Fibroblast of lung (primary cell): ENCODE data around the gene CPM. TPM values are rescaled to one million over a fixed set of nuclear protein-coding genes. Genes with fewer than 3 reads are reported as not detected.

ENCODE experiments used
- DNase-seq, 2 donors: peaks; one replicate each; pipeline versions ENCODE4 v3.0.0 to v3.0.0-alpha.2; 2010; ENCODE audit warnings: low read depth in 2 of 2
- H2AFZ ChIP-seq: 2 replicates; pipeline ENCODE4 v1.5.1; 2012; ENCODE audit warnings: low read length, control low read depth, inconsistent platforms
- H3K27ac ChIP-seq: 2 replicates; pipeline ENCODE4 v1.5.1; 2011; ENCODE audit warnings: low read length, control low read depth; ENCODE audit not compliant: insufficient read depth
- H3K27me3 ChIP-seq: 2 replicates; pipeline ENCODE4 v1.5.1; 2011; ENCODE audit warnings: mild to moderate bottlenecking, low read length; ENCODE audit not compliant: control insufficient read depth, insufficient read depth
- H3K36me3 ChIP-seq: 2 replicates; pipeline ENCODE4 v1.5.1; 2011; ENCODE audit warnings: low read length; ENCODE audit not compliant: control insufficient read depth, insufficient read depth
- H3K4me1 ChIP-seq: 2 replicates; pipeline ENCODE4 v1.5.1; 2011; ENCODE audit warnings: low read length; ENCODE audit not compliant: control insufficient read depth, insufficient read depth; ENCODE audit errors: extremely low read depth
- H3K4me2 ChIP-seq: 2 replicates; pipeline ENCODE4 v1.5.1; 2011; ENCODE audit warnings: low read length, control low read depth; ENCODE audit not compliant: insufficient read depth; ENCODE audit errors: extremely low read depth
- H3K4me3 ChIP-seq, 4 experiments: fragments of 200-600 bp in 1 of 4; sonication (generic) in 1 of 4; replicated peaks in 1 of 4; 2 replicates each; pipeline ENCODE4 v1.5.1; 2011 to 2016; ENCODE audit warnings: low read length in 4 of 4, low read depth in 3 of 4, mild to moderate bottlenecking in 3 of 4, control low read depth in 2 of 4, inconsistent platforms in 1 of 4, mixed read lengths in 1 of 4; ENCODE audit not compliant: insufficient read depth in 1 of 4; ENCODE audit errors: control extremely low read depth in 1 of 4
- H3K79me2 ChIP-seq: 2 replicates; pipeline ENCODE4 v1.5.1; 2012; ENCODE audit warnings: mild to moderate bottlenecking, low read length, inconsistent platforms; ENCODE audit not compliant: control insufficient read depth, insufficient read depth
- H3K9ac ChIP-seq: 2 replicates; pipeline ENCODE4 v1.5.1; 2011; ENCODE audit warnings: mild to moderate bottlenecking, low read length, control low read depth; ENCODE audit not compliant: insufficient read depth
- H3K9me3 ChIP-seq: 2 replicates; pipeline ENCODE4 v1.5.1; 2012; ENCODE audit warnings: low read depth, low read length; ENCODE audit not compliant: control insufficient read depth, insufficient read depth
- H4K20me1 ChIP-seq: 2 replicates; pipeline ENCODE4 v1.5.1; 2011; ENCODE audit warnings: low read length; ENCODE audit not compliant: control insufficient read depth, insufficient read depth; ENCODE audit errors: extremely low read depth
- EZH2 ChIP-seq: IDR thresholded peaks from 2 replicates; pipeline ENCODE4 v1.5.1; 2012; ENCODE audit warnings: low read length, control low read depth, mild to moderate bottlenecking; ENCODE audit errors: missing control alignments
- polyA plus RNA-seq, 2 donors: library from polyadenylated mRNA; depleted of rRNA in 1 of 2; stranded (reverse) in 1 of 2; unstranded in 1 of 2; fragments of >200 nt; gene quantifications; 2 replicates each; pipeline ENCODE4 v1.2.1, GENCODE V29; 2011 to 2012; ENCODE audit warnings: missing spikeins in 1 of 2
- total RNA-seq: library from RNA; depleted of rRNA; stranded (reverse); fragments of >200 nt; gene quantifications from 2 replicates; pipeline ENCODE4 v1.2.1, GENCODE V29; 2014
- TF ChIP-seq, protein P1 (sequence below), 2 donors: IDR thresholded peaks in 1 of 2; conservative IDR thresholded peaks in 1 of 2; 1 replicate in 1 of 2; 2 replicates in 1 of 2; pipeline ENCODE4 v1.5.1; 2011 to 2012; ENCODE audit warnings: low read length in 2 of 2, control low read depth in 1 of 2, inconsistent platforms in 1 of 2, low read depth in 1 of 2, mild to moderate bottlenecking in 1 of 2

The CPM gene
- total and polyA plus RNA-seq, 2 donors (not counting 1 experiment from before 2014, with no cell fraction given): 5.3 to 23.5 TPM

DNA sequence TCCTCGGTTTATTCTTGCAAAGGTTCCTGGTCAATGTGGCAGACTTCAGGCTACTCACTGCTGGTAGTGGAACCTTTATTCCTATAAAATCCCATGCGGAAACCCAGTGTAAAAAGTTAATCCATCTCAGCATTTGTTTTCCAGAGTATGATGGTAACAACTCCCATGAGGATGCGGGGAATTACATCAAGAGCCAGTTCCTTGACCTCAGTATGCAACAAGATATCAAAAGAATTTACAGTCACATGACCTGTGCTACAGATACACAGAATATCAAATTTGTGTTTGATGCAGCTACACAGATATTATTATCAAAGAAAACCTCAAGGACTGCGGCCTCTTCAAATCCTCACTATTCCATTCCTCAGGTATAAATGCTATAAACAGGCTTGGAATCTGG is 19.3 kb downstream of the CPM start:
- Histone ChIP-seq H3K4me2 (no peak overlapping the region), H3K4me1 (peaks cover 3% of the 10 kb centered on the region), H3K9ac (no peak overlapping the region), H3K36me3 (no peaks in the 10 kb centered on the region), H3K4me3 (no peak overlapping the region), H3K27ac (no peak overlapping the region), H4K20me1 (no peaks in the 10 kb centered on the region), H3K27me3 (no peaks in the 10 kb centered on the region), H3K9me3 (no peaks in the 10 kb centered on the region), H2AFZ (no peak overlapping the region), H3K79me2 (no peaks in the 10 kb centered on the region)
- TF ChIP-seq EZH2: no peak
- TF ChIP-seq, protein P1, sequence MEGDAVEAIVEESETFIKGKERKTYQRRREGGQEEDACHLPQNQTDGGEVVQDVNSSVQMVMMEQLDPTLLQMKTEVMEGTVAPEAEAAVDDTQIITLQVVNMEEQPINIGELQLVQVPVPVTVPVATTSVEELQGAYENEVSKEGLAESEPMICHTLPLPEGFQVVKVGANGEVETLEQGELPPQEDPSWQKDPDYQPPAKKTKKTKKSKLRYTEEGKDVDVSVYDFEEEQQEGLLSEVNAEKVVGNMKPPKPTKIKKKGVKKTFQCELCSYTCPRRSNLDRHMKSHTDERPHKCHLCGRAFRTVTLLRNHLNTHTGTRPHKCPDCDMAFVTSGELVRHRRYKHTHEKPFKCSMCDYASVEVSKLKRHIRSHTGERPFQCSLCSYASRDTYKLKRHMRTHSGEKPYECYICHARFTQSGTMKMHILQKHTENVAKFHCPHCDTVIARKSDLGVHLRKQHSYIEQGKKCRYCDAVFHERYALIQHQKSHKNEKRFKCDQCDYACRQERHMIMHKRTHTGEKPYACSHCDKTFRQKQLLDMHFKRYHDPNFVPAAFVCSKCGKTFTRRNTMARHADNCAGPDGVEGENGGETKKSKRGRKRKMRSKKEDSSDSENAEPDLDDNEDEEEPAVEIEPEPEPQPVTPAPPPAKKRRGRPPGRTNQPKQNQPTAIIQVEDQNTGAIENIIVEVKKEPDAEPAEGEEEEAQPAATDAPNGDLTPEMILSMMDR (conservative IDR thresholded peaks at IDR 0.05 in 1 of 2, IDR thresholded peaks at IDR 0.05 in 1 of 2; ENCODE audit: low read depth in 1 of 2, low read length in 2 of 2): no peak
- peak in 1 of 2 donors; percentile 43 for DNase-seq

DNA sequence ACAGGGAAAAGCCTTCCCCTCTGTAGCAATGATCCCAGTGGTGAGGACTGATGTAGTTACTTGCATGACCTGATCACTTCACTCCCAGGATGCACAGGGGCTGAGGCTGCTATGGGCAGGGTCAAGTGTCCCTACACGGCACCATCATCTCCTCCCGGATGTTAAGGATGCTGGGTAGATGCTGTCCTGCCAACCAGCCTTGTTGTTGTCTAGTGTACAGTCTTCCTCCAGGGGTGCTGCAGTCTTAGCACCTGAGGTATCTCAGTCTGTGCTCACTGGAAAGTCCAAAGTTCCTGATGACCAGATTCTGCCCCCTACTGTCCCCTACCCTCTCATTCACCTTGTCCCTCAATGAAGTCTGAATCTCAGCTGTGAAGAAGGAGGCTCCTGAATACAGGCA is 20.1 kb downstream of the CPM start:
- no peak for DNase-seq
- Histone ChIP-seq H3K4me3 (no peak overlapping the region), H3K27me3 (no peaks in the 10 kb centered on the region), H3K9ac (no peak overlapping the region), H3K4me2 (no peak overlapping the region), H2AFZ (no peak overlapping the region), H3K9me3 (no peaks in the 10 kb centered on the region), H3K36me3 (no peaks in the 10 kb centered on the region), H3K4me1 (peaks cover 3% of the 10 kb centered on the region), H4K20me1 (no peaks in the 10 kb centered on the region), H3K79me2 (no peaks in the 10 kb centered on the region), H3K27ac (no peak overlapping the region)
- TF ChIP-seq, protein P1 (conservative IDR thresholded peaks at IDR 0.05 in 1 of 2, IDR thresholded peaks at IDR 0.05 in 1 of 2; ENCODE audit: low read depth in 1 of 2, low read length in 2 of 2): no peak
- no peak for TF ChIP-seq EZH2

DNA sequence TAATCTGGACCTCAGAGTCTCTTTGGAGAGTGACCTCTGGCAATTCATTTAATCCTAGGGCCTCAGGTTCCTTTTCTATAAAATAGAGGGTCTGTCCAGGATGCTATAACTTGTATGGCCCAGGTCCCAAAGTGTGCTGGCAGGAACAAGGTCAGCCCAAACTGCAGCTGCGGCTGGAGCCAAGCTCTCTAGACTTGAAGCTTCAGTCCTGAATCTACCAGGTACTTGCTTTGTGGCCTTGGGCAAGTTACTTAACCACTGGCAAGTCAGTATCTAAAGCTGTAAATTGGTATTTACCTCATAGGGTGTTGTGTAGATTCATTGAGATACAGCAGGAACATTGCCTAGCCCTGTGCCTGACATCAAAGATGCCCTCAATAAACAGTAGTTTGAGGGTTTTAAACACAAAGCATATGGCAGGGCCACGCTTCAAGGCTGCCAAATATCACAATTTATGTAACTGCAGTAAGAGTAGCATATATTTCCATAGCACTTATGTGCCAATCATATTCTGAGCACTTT is 21.7 kb downstream of the CPM start:
- H2AFZ ChIP-seq: no peak overlapping the region
- no peaks in the 10 kb centered on the region for H4K20me1 ChIP-seq
- no peaks in the 10 kb centered on the region for H3K27me3 ChIP-seq
- H3K27ac ChIP-seq: no peak overlapping the region
- H3K79me2 ChIP-seq: no peaks in the 10 kb centered on the region
- peaks cover 3% of the 10 kb centered on the region for H3K4me1 ChIP-seq
- H3K4me3 ChIP-seq: no peak overlapping the region
- TF ChIP-seq, protein P1 (conservative IDR thresholded peaks at IDR 0.05 in 1 of 2, IDR thresholded peaks at IDR 0.05 in 1 of 2; ENCODE audit: low read depth in 1 of 2, low read length in 2 of 2): no peak
- TF ChIP-seq EZH2: no peak
- no peak overlapping the region for H3K4me2 ChIP-seq
- H3K9me3 ChIP-seq: no peaks in the 10 kb centered on the region
- no peak overlapping the region for H3K9ac ChIP-seq
- no peak for DNase-seq
- H3K36me3 ChIP-seq: no peaks in the 10 kb centered on the region
